ENCODE measurements around the gene DUSP19.

DUSP19 gene

DNA sequence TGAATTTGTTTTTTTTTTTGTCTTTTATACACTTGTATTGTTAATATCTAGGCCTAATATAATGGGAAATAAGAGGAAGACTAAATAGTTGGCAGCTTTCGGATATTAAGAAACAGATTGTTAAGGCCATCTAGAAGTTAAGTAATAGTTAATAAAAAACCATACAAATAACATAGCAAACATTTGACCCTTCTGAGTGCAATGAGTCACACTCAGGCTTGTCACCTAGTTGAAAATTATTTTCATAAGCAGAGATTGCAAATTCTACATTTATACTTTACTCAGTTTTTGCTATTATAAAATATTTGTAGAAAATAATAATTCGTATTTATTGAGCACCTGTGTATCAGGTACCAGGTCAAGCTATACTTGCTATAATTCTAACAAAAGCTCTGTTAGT is 48.1 kb downstream of the DUSP19 start:
- no peak for DNase-seq

DNA sequence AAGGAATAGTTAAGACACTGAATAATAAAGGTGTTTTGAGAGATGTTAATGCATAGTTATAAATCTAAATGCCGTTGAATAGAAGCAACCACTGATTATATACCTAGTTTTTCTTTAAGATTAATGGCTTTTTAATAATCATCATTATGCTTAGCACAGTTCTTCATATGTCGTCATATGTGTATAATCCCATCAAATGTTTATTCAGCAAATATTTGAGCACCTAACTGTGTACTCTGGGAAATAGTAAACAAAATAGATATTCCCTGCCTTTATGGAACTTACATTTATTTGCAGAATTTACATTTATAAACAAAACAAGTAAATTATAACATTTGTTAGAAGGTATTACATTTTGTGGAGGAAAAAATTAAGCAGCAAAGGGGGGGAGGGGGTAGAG is 55.5 kb downstream of the DUSP19 start:
- no peak for DNase-seq

DNA sequence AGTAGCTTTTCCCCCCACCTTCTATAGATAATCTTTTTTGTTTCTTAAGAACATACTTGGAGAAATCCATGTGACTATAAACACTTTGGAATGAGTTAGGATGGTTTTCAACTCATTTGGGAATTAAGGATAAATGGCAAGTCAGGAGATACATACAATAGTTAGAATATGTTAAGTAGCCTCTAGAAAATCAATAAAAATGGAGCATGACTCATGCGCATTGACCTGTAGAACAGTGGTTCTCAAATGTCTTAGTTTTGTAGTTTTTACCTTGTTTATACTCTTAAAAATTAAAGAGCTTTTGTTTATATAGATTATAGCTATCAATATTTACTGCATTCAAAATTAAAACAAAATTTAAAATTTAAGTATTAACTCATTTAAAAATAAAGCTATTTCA is 70.4 kb downstream of the DUSP19 start:
- no peak for DNase-seq

DNA sequence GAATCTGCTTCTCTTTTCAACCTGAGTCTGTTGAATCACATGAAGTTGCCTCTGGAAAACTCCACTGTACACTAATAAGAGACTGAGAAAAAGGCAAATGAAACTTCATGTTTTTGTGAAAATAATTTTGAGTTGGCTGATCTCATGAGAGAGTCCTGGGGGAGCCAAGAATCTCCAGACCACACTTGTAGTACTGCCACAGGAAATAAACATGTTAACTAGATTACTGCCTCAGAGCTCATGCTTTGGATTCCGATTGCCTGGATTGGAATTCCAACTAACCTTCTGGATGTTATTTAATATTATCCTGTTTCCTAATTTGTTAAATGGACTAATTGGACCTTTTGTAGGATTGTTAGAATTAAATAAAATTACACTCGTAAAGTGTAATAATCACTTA is 70.9 kb downstream of the DUSP19 start:
- no peak for DNase-seq
